HG03439 (cell line): ENCODE measurements around the gene UST.
"Not testable (repeated sequence)": the region's sequence is repeated elsewhere in the genome, so short reads cannot be mapped to it uniquely, and the experiment has no call there.

ENCODE experiments used
- ATAC-seq: cut with Tn5 transposase; IDR thresholded peaks from one replicate; pipeline ENCODE4 v1.9.1; 2021; ENCODE audit warnings: mild to moderate bottlenecking, moderate library complexity; ENCODE audit not compliant: unreplicated experiment

The UST gene

DNA sequence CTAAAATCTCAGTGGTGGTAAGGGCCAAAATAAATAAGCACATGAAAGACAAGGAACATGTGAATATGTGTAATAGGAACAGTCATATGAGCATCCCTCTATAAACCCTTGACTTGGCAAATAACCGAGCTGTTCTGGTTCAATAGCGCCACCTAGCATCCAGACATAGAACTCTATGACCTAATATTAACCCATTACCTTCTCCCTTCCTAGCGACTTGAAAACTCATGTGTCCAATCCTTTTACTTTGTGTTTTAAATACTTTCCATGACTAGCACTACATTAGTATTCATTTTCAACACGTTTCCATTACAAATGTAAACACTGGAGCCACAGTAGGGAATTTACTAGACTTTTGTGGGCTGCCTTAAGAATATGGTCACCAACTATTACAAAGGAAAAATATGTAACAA, 279.7 kb downstream of the UST start:
- no peak for ATAC-seq

DNA sequence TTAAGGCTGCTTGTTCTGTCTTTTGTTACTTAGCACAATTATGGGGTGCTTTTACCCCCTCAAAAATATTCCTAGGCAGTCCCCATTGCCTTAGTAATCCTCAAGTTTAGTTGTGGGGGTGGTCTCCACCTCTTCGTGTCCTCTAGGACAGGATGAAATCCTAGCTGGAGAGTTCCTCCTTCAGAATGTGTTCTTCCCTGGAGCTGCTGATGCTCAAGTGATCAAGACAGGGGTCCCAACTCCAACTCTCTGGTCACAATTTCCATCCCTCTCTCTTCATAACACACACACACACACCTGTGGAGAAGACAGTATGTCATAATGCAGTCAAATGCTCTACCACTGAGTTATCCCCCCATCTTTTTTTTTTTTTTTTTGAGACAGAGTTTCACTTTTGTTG, 280.7 kb downstream of the UST start:
- no peak for ATAC-seq

DNA sequence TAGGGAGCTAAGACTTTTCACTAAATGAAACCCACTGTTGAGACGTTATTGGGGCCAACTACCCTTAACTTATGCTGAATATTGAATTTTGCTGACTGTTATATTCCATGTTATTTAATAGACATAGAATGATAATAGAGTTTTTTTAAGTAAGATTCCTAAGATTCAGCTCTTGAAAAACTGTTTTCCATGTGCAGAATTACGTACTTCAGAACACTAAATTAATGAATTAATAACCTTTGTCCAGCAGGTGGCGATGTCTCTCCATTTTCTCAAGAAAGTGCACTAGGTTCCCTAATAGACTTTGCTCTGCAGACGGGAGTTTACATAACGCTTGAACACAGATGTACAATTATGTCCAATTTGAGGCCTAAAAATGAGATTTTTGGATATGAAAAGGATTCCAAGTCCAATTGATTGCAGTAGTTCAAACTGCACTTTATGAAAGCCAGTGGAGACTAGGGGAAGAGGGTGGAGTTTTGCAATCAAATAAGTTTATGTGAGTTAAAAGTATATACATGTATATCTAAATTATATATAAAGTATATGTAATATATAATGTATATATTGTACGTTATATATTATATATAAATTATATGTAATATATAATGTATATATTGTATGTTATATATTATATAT, 282.1 kb downstream of the UST start:
- ATAC-seq = no peak

DNA sequence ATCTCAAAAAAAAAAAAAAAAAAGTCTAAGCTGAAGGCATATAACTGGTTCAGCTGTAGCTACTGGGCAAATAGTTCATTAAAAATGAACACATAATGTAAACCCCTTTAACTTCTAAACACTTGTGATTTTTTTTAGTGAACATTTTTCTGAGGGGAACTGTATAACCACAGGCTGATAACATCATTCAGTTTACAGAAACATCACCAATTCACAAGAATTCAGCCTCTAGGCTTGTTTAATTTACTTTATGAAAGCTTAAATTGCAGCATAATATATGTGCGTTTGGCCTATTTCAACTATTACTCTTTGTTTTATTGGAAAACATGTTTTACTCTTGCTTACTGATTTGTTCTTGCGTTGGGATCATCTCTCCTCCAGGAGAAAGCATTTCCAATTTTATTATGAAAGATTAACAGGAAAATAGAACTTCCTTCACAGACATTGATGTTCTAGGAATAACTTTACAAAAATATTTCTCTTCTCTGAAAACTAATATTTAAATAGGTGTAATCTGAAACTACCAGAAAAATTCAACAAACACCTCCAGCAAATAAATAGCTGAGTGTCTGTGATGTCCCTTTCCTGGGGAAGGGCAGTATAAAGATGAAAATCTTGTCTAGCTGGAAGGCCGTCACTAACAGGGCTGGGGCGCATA, 284.5 kb downstream of the UST start:
- no peak for ATAC-seq

DNA sequence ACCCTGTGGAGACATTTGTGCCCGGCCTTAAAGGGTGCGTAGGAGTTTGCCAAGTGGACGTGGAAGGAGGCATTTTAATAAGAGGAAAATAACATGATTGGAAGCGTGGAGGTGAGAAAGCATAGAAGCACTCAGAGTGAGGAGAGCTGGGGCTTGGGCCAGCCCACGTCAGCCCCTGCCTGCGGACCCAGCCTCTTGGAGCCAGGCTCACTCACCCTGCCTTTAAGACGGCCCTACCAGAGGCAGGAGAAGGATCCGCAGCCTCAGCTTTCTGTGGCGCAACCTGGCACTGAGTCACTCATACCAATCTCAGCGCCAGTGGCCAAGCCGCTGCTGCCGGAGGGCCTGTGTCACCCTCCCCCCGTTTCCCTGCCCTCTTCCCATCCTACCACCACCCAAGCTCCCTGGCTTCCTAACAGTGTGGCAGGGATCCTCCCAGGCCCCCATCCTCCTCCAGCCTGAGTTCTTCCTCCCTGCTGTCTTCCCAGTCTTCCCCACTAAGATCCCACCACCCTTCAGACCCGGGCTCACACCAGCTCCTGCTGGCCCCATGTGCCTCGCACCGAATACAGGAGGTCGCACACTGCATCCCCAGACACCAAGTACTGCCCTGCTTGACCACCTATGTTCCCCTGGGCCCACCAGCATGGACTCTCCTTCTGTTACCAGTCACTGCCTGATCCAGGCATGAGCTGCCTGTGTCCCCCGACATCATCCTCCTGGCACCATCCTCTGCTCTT, 285.2 kb downstream of the UST start:
- peak; percentile 31 for ATAC-seq

DNA sequence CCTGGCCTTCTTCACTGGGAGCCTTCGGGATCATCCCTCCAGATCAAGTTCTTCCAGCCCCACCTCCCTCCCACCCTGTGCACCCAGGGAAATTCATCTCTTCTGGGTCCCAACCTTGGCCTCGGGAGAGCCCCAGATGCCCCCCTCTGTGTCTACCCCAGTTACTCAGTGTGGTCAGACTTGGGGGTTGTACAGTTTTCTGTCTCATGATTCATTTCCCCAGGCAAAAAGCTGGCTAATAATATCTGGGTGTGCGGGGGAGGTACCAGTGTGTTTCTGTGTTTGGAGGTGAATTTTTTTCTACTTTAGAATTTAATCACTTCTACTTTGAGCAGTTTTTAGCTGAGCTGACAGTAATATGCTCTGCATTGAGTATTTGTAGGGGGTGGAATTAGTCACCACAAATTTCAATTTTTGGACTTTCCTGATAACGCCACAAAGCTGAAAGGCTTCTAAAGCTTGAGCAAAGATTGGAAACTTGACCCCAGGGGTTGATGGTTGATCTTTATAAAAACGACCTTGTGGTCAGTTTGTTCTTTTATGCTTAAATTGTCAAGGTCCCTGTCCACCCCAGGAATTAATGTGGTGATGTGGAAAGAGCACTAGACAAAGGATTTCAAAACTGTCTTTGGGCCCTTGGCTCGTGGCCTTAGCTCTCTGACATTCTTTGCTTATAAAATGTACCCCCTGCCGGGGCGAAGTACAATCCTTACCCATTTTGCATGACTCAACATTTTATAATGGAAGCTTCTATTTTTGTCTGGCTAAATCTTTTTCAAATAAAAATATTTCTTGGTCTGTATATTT, 286.0 kb downstream of the UST start:
- peak; percentile 76 for ATAC-seq

DNA sequence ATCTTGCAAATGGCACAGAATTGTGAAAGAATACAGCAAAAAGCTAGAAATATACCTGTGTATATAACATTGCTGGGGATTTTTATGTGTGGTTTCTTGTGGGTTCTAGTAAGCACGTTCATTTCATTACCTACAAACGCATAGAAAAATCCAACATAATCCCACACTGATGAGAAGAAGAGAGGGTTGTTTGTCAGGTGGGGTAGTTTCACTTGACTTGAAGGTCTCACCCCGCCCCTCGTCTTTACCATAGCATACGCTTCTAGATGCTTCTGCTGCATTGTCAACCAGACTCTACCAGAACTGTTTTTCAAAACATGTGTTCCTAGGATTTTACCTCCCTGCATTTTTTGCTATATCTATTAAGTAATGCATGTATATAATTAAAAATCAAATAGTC, 286.6 kb downstream of the UST start:
- ATAC-seq = no peak

DNA sequence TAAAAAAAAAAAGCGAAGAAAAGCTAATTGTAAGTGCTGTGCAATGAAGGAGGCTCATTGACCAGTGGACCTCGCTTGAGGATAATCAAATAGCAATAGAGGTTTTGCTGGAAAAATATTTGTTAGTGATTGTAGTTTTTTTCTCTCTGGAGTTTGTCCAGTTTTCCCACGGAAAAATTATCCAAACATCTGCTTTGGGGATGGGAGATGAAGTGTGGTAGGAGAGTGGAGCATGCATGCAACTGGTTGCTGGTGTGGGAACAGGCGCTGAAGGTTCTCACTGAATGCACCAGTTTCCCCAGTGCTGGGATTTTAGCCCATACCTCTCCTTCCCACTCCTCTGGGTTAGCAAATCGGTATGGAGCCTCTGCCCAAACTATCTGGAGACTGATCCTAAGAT, 288.9 kb downstream of the UST start:
- ATAC-seq = no peak

DNA sequence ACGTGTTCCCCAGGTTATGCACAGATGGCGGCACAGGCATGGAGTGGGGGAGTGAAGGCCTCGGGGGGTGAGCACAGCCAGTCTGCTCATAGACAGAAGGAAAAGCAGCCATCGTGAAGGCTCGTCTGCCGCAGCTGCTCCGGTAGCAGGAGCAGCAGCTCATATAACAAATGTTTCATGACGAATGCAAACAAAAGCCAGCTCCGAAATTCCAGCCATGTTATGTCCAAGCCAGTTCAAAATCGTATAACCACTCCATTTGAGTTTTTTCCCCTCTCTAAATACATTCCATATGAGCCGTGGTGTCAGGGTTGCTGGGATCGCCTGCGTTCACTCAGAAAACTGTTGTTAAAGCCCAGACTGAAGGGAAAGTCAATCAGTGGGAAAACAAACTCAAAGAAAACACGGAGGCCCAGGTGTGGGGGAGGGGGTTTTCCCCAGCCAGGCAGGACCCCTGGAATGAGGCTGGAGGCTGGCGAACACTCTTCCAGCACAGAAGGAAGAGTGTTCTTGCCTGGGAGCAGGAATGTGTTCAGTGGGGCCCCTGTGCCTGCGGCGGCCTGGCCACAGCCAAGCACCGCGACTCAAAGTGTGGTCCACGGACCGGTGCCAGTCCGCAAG, 290.3 kb downstream of the UST start:
- no peak for ATAC-seq

DNA sequence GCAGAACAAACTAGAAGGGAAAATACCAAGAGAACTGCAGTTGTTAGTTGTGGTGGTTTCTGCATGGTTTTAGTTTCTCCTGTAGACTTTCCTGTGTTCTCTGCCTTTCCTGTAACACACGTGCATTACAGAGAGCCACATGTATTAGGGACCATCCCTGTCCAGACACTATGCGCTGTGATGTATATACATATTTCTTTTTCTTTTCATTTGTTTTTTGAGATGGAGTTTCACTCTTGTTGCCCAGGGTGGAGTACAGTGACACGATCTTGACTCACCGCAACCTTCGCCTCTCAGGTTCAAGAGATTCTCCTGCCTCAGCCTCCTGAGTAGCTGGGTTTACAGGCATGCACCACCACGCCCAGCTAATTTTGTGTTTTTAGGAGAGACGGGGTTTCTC, 292.2 kb downstream of the UST start:
- not testable (repeated sequence) for ATAC-seq

DNA sequence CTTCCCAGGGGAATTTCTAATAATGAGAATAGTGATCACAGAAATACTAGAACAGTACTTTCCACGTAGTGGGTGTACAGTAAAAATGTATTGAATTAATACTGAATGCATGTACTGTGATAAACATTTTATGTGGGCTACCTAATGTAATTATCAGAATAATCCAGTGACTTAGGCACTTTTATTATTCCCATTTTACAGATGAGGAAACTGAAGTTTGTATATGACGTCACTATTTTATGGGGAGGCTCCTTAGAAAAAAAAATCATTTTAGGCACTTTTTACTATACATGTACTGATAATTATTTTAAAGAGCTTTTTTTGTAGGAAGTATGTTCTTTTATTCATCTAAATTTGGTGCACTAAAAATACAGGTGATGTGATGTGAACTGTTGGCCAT, 295.1 kb downstream of the UST start:
- ATAC-seq = no peak

DNA sequence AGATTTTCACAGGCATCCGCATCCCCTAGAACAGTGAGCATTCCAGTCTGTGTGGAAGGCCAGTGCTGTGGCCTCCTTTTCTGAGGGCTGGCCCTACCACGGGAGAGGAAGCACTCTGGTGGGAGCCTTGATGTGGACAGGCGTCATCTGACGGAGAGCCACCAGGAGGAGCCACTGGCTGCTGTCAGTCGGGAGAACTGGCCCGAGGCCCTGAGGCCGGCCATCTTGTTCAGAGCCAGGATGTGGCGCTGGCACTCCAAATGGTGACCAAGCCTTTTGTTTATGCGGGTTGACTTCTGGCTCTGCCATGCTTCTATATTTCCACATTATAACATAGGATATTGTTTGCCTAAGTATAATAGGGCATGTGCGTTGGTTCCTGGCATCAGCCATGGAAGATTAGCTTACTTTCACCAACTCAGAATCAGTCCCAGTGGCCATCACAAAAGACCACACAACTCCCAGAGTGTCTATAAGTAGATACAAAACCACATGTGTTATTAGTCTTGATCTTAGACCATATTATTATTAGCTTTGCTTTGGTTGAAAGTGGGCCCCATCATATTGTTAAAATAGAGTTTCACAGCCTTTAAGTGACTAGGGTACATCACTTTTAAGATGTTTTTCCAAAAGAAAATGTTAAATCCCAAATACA, 296.8 kb downstream of the UST start:
- no peak for ATAC-seq

DNA sequence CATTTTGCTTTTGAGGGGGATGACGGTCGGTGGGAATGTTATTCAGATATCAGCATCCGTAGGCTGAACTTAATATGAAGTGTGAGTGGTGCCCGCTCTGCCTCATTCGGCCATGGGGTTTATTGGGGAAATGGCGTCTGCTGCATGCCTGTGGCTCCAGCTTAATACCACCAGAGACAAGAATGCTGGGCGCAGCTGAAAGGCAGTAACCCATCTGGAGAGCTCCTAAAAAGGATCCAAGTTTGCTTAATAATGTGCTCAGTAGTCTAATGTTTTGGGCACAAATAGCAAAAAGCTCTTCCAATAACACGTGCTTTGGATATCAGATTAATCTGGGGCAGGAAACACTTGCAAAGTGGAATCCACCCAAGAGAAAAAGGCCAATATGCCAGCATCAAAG, 297.7 kb downstream of the UST start:
- ATAC-seq = no peak

DNA sequence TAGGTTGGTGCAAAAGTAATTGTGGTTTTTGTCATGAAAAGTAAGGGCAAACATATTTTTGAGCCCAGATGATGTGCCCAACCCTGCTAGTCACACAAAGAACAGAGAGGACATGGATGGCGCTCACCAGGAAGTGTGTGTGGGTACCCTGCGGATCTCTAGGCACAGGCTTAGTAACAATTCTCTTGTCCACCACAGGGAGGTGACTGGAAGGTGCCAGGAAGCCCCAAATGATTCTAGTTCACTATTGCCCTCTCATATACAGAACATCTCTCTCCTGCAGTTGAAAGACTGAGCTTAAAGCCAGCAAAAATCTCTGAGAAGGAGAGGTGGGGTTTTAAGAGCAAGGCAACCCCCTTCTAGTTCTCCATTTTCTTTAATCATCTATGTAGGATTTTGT, 298.6 kb downstream of the UST start:
- no peak for ATAC-seq

DNA sequence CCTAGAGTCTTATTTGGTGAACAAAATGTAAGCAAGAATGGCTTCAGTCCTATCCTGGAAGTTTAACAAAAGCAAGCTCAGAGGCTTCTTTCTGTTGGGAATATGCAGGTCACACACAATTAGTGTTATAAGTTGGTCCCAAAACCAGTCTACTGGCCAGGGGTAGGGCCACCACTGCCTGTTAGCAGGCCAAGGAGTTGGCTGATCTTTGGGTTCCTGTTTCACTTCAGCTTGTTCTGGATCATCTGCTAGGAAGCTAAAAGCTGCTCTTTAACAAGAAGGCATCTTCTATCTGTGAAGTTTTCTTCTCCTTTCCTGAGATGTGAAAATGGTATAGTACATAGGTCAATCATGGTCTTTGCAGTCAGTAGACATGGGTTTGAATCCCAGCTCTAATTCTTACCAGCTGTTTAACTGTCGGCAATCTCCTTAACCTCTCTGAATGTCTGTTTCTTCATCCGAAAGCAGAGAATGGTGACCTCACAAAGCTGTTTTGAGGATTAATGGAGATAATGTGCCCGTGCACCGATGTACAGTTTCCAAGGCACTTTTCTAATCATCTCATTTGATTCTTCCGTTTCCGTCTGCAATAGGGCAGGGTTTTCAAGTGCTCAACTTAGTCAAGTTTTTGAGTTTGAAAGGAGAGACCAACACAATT, 299.5 kb downstream of the UST start:
- ATAC-seq = no peak

DNA sequence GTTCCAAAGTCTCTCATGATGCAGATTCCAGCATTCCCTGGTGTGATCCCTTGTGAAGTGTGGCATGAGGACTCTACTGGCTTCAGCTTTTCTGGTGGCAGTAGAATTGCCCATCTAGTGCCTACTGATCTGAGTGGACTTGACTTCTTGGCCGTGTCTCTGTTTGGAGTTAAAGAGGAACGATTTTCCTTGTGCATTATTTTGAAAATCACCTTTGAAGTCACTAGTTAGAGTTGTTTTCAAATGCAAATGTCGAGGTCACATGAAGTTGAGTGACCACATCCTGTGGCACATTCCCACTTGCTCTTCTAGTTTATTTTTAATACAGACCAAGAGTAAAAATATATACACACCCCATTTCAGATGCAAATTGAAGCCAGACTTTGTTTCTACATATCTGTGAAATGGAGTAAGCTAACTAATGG, 300.0 kb downstream of the UST start:
- ATAC-seq = peak; percentile 52

DNA sequence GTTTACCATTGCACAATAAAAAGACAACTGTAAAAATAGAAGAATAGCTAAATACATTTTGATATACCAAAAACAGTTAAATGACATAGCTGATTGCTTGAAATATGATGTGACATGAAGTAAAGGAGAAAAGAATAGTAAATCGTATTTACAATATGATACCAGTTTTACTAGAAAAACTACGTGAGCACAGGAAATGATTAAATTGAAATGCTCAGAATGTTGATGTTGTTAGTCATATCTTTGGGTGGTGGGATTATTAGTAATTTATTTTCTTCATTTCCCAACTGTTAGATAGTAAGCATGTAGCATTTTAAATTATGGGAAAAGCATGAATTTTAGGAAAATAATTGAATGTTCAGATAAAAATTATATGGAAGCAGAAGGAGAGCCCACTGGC, 302.4 kb downstream of the UST start:
- ATAC-seq = no peak

DNA sequence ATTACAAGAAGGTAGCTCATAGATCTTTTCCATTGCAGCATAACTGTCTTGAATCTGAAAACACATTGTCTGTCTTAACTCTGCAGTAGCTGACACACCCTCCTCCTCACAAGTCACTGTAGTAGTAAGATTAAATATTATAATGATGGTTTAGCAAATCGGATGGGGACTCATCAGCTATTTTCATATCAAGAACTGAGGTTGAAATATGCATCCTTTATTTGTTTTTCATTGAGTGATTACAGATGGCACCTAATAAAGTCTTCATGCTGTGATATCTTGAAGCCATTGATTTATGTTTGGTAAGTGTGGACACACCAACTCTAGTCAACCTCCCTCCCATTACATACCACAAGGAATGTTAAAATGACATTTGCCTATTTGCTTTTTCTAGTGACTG, 303.3 kb downstream of the UST start:
- no peak for ATAC-seq

DNA sequence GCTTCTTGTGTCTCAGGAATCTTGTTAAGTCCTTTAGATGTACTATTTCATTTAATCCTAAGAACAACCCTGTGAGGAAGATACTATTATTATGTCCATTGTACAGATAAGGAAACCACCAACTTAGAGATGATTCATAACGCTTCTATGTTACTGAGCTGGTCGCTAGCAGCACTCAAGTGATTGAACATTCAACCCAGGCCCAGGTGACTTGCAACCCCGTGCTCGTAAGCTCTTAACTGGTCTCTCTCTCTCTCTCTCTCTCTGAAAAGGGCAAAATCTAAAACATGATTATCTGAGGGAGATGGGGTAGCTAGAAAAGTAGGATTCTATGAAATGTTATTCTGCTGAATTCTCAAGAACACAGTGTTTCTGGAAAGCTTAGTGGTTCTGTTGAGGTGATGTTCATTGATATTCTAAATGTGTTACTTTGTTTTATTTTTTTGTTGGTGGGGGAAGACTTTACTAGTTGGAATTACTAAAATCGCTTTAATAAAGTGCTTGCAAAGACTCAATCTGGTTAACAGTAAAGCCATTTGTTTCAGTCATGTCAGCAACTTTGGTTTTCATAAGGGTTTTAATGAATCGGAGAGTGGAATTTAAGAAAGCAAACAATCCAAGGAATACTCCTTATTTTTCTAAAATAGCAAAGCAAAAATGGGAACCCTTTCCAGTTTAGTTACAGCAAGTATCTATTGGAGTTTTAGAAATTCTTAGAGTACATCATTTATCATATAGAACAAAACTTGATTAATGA, 305.7 kb downstream of the UST start:
- ATAC-seq = peak; percentile 54
